ENCODE results near the gene FAM111B.

- no peak for TF ChIP-seq POLR2A (IDR thresholded peaks at IDR 0.05)
- no peak for TF ChIP-seq CTCF (IDR thresholded peaks at IDR 0.05)
Observed at GRCh38 chr11:59174664-59175033, 67.6 kb downstream of the FAM111B start.

Data from sigmoid colon (tissue), 3 donors.